ENCODE results near the gene SMIM1. TPM values are rescaled to one million over a fixed set of nuclear protein-coding genes. Genes with fewer than 3 reads are reported as not detected.

The SMIM1 gene
- total RNA-seq, 6 donors from 2014 or later = 2.8 to 20.8 (median 13.5) TPM

DNA sequence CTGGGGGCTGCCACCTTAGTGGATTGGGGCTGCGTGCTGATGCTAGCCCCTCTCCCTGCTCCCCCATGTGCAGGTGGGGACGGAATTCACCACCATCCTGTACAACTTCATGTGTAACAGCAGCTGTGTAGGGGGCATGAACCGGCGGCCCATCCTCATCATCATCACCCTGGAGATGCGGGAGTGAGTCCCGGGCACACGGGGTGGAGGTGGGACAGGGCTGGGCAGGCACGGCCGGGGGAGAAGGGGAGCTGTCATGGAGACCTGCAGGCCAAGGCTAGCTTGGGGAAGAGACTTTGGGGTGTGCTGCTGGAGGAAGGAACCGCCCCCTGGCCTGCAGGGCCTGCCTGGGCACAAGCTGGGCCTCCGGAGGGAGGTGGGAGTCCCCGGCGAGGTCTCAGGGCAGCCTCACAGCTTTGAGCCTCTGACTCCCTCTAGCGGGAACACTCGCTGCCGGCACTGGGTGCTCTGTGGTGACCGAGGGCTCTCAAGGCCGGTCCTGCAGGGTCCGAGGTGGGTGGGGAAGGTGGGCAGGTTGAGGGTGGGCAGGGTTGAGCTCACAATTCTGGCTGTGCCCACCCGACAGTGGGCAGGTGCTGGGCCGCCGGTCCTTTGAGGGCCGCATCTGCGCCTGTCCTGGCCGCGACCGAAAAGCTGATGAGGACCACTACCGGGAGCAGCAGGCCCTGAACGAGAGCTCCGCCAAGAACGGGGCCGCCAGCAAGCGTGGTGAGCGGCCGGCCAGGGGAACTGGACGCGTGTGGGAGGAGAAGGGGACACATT, 45.3 kb upstream of the SMIM1 start:
- Histone ChIP-seq H3K4me3 (no peak overlapping the region), H3K4me1 (no peaks in the 10 kb centered on the region), H3K27me3 (no peaks in the 10 kb centered on the region), H3K27ac (no peak overlapping the region), H3K9me3 (no peaks in the 10 kb centered on the region), H3K36me3 (no peaks in the 10 kb centered on the region)
- 57 to 69% methylated on average over 26 to 30 of the region's 37 CpGs for WGBS, 2 donors
- TF ChIP-seq EP300 (IDR thresholded peaks at IDR 0.05) (no peak), POLR2AphosphoS5 (IDR thresholded peaks at IDR 0.05) (no peak), POLR2A (IDR thresholded peaks at IDR 0.05) (no peak)
- TF ChIP-seq, protein P1, sequence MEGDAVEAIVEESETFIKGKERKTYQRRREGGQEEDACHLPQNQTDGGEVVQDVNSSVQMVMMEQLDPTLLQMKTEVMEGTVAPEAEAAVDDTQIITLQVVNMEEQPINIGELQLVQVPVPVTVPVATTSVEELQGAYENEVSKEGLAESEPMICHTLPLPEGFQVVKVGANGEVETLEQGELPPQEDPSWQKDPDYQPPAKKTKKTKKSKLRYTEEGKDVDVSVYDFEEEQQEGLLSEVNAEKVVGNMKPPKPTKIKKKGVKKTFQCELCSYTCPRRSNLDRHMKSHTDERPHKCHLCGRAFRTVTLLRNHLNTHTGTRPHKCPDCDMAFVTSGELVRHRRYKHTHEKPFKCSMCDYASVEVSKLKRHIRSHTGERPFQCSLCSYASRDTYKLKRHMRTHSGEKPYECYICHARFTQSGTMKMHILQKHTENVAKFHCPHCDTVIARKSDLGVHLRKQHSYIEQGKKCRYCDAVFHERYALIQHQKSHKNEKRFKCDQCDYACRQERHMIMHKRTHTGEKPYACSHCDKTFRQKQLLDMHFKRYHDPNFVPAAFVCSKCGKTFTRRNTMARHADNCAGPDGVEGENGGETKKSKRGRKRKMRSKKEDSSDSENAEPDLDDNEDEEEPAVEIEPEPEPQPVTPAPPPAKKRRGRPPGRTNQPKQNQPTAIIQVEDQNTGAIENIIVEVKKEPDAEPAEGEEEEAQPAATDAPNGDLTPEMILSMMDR (IDR thresholded peaks at IDR 0.05) = no peak
- no peak for ATAC-seq (ENCODE audit: low FRiP score in 2 of 2)
- DNase-seq = peak in 1 of 2 donors; percentile 79

DNA sequence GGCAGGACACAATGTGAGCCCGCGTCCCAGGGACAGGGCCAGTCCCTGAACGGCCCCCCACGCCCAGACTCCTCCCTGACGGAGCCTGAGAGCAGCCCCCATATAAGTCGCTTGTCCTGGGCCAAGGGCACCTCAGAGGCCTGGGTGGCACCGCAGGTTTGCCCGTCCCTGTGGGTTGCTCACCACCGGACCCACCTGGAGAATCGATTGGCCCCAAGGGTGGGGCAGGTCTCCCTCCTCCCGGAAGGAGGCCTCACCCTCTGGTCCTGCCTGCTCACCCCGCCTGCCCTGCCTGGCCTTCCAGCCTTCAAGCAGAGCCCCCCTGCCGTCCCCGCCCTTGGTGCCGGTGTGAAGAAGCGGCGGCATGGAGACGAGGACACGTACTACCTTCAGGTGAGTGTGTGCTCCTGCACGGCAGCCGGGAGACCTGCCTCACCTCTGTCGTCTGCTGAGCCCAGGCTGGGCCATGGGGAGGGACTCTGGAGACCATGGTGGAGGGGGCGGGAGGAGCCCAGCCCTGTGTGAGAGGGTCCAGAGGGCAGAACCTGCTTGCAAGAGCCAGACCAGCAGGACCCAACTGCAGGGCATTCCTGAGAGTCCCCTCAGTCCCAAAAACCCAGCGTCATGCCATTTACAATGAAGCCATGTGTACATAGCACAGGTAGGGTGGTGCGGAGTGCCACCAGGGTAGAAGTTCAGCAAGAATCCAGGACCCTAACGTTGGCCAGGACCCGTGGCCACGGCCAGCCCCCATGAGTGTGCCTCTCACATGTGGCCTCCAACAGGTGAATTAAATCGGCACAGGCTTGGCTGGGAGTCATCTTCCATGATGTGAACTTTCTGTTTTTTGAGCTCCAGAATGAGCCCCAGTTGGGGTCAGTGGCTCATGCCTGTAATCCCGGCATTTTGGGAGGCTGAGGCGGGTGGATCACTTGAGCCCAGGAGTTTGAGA, 44.4 kb upstream of the SMIM1 start:
- Histone ChIP-seq H3K27ac (no peak overlapping the region), H3K4me1 (peaks cover 0 to 4% (median 0%) of the 10 kb centered on the region in 4 donors), H3K36me3 (no peaks in the 10 kb centered on the region), H3K9me3 (no peaks in the 10 kb centered on the region), H3K4me3 (no peak overlapping the region), H3K27me3 (no peaks in the 10 kb centered on the region)
- TF ChIP-seq POLR2A (IDR thresholded peaks at IDR 0.05) (no peak), EP300 (IDR thresholded peaks at IDR 0.05) (no peak)
- TF ChIP-seq, protein P1 (IDR thresholded peaks at IDR 0.05) = no peak
- DNase-seq (peak in 1 of 2 donors; percentile 76), ATAC-seq (ENCODE audit: low FRiP score in 2 of 2) (no peak)
- 87 to 93% methylated on average over 8 to 30 of the region's 31 CpGs for WGBS, 2 donors

GRCh38 chr1:3729594-3730542, 42.7 kb upstream of the SMIM1 start:
- H3K4me1 ChIP-seq = peaks cover 0 to 4% (median 0%) of the 10 kb centered on the region in 4 donors
- TF ChIP-seq POLR2A (IDR thresholded peaks at IDR 0.05) = no peak
- TF ChIP-seq EP300 (IDR thresholded peaks at IDR 0.05) = no peak
- TF ChIP-seq POLR2AphosphoS5 (IDR thresholded peaks at IDR 0.05) = no peak
- no peak overlapping the region for H3K27ac ChIP-seq
- no peaks in the 10 kb centered on the region for H3K27me3 ChIP-seq
- peak in 1 of 2 donors; percentile 82 for DNase-seq
- H3K36me3 ChIP-seq = peaks cover 0 to 2% (median under 1%) of the 10 kb centered on the region in 4 donors
- 84 to 94% methylated on average over 8 to 27 of the region's 32 CpGs for WGBS, 2 donors
- no peaks in the 10 kb centered on the region for H3K9me3 ChIP-seq
- ATAC-seq (ENCODE audit: low FRiP score in 2 of 2) = no peak
- H3K4me3 ChIP-seq = no peak overlapping the region

DNA sequence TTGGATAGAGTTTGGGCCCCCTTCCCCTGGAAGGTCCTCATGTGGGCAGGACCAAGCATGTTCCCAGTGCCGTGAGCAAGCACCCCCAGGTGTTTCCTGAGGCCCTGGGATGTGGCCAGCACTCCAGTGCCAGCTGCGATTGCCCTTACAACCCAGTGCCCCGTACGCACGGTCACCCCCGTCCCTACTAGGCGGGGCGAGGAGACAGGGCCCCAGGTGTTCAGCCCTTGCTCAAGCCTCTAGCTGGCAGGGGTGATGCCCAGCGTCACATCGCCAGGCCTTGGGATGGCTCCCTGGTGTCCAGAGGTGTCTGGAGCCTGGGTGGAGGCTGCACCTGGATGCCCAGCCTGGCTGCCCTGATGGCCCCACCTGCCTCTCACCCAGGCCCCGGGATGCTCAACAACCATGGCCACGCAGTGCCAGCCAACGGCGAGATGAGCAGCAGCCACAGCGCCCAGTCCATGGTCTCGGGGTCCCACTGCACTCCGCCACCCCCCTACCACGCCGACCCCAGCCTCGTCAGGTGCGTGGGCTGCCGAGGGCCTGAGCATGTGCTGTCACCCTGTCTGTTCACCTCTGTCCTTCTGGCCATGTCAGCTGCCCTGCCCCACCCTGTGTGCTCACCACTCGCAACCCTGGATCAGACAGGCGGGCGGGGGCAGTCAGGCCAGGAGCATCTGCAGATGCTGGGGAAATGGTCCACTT, 41.9 kb upstream of the SMIM1 start:
- TF ChIP-seq POLR2A (IDR thresholded peaks at IDR 0.05) = no peak
- no peak for TF ChIP-seq POLR2AphosphoS5 (IDR thresholded peaks at IDR 0.05)
- no peak for TF ChIP-seq EP300 (IDR thresholded peaks at IDR 0.05)
- TF ChIP-seq, protein P1 (IDR thresholded peaks at IDR 0.05) = no peak
- Histone ChIP-seq H3K36me3 (peaks cover 0 to 10% (median 8%) of the 10 kb centered on the region in 4 donors), H3K4me1 (peaks cover 0 to 4% (median 0%) of the 10 kb centered on the region in 4 donors), H3K27ac (no peak overlapping the region), H3K9me3 (no peaks in the 10 kb centered on the region), H3K4me3 (no peak overlapping the region), H3K27me3 (no peaks in the 10 kb centered on the region)
- peak in 1 of 2 donors; percentile 72 for DNase-seq
- WGBS, 2 donors = 63 to 81% methylated on average over 4 to 25 of the region's 25 CpGs
- ATAC-seq (ENCODE audit: low FRiP score in 2 of 2) = no peak
